Activated B cell treated with CpG ODN at 0.5 μM for 24 hours (primary cell): ENCODE measurements around the gene ENAH. TPM values are rescaled to one million over a fixed set of nuclear protein-coding genes. Genes with fewer than 3 reads are reported as not detected.

Experiments used
- ATAC-seq: fragments of 200-7000 bp; cut with Tn5 transposase; one replicate; pipeline ENCODE4 v1.10.0; 2021; ENCODE audit warnings: low read depth, mild to moderate bottlenecking, moderate library complexity
- CTCF ChIA-PET: fragments of 350-600 bp; sonication (Branson Sonifier 250); formaldehyde crosslinking; loops from one replicate; lab custom pipeline; 2021; ENCODE audit warnings: antibody characterized with exemption; lab: Charles Lee
- POLR2A ChIA-PET: fragments of 350-600 bp; sonication (Branson Sonifier 250); formaldehyde crosslinking; loops from one replicate; lab custom pipeline; 2021; ENCODE audit warnings: antibody characterized with exemption; lab: Charles Lee
- DNase-seq: peaks from one replicate; pipeline ENCODE4 v3.0.0; 2022
- H3K27ac Mint-ChIP-seq: one replicate; pipeline ENCODE4 v1.8.0; 2020; ENCODE audit warnings: mixed read lengths
- H3K27me3 Mint-ChIP-seq: one replicate; pipeline ENCODE4 v1.8.0; 2021; ENCODE audit warnings: mixed read lengths
- H3K36me3 Mint-ChIP-seq: one replicate; pipeline ENCODE4 v1.8.0; 2021; ENCODE audit warnings: low read depth, mixed read lengths
- H3K4me1 Mint-ChIP-seq: one replicate; pipeline ENCODE4 v1.8.0; 2021; ENCODE audit warnings: mixed read lengths
- H3K4me3 Mint-ChIP-seq: one replicate; pipeline ENCODE4 v1.8.0; 2020; ENCODE audit warnings: mild to moderate bottlenecking, mixed read lengths
- H3K9me3 Mint-ChIP-seq: one replicate; pipeline ENCODE4 v1.8.0; 2020; ENCODE audit warnings: mixed read lengths
- CTCF ChIP-seq: fragments of 200-600 bp; IDR thresholded peaks from one replicate; pipeline ENCODE4 v1.8.0; 2022; ENCODE audit warnings: antibody characterized with exemption, mild to moderate bottlenecking
- intact Hi-C: fragments of 100-400 bp; cut with micrococcal nuclease; formaldehyde crosslinking; loops from one replicate; pipeline ENCODE4 v1.15.1; 2024
- total RNA-seq: library from RNA; stranded (reverse); gene quantifications from 2 replicates; pipeline ENCODE4 v1.2.3, GENCODE V29; 2022

ENAH gene
- total RNA-seq, 1 donor from 2014 or later: 1.2 TPM

GRCh38 chr1:225493591-225494246, 159.2 kb downstream of the ENAH start:
- no peak for ATAC-seq
- H3K36me3 Mint-ChIP-seq: no peaks in the 10 kb centered on the region
- peaks cover 13% of the 10 kb centered on the region for H3K4me1 Mint-ChIP-seq
- no peak overlapping the region for H3K4me3 Mint-ChIP-seq
- CTCF ChIA-PET: interaction anchor here (1.4 kb wide), 1 partner anchor 19 kb away, joined by 4 read pairs; no protein-coding TSS in a partner anchor
- DNase-seq: no peak
- intact Hi-C loops: no loop called here
- POLR2A ChIA-PET: no interaction called here
- peaks cover 6% of the 10 kb centered on the region for H3K27me3 Mint-ChIP-seq
- no peak for TF ChIP-seq CTCF
- H3K27ac Mint-ChIP-seq: no peak overlapping the region
- H3K9me3 Mint-ChIP-seq: no peaks in the 10 kb centered on the region

- Mint-ChIP-seq H3K4me1 (no peaks in the 10 kb centered on the region), H3K27me3 (peaks cover 3% of the 10 kb centered on the region), H3K9me3 (no peaks in the 10 kb centered on the region), H3K4me3 (no peak overlapping the region), H3K27ac (no peak overlapping the region), H3K36me3 (no peaks in the 10 kb centered on the region)
- ChIA-PET POLR2A (no interaction called here), CTCF (interaction anchor here (0.9 kb wide), 1 partner anchor 490 kb away, joined by 3 read pairs; no protein-coding TSS in a partner anchor)
- no peak for TF ChIP-seq CTCF
- DNase-seq (no peak), ATAC-seq (no peak)
- intact Hi-C loops: no loop called here
Observed at GRCh38 chr1:225488676-225489075, 164.2 kb downstream of the ENAH start.

GRCh38 chr1:225486856-225487255, 166.1 kb downstream of the ENAH start:
- Mint-ChIP-seq H3K27me3 (no peaks in the 10 kb centered on the region), H3K4me1 (peaks cover 7% of the 10 kb centered on the region), H3K36me3 (no peaks in the 10 kb centered on the region), H3K4me3 (no peak overlapping the region), H3K9me3 (no peaks in the 10 kb centered on the region), H3K27ac (no peak overlapping the region)
- ChIA-PET CTCF (interaction anchor here (0.9 to 1.3 kb wide), 2 partner anchors 11 to 424 kb away, joined by 3 to 4 read pairs; no protein-coding TSS in a partner anchor), POLR2A (no interaction called here)
- intact Hi-C loops: no loop called here
- no peak for TF ChIP-seq CTCF
- DNase-seq: no peak
- ATAC-seq: no peak

GRCh38 chr1:225485991-225486530, 166.9 kb downstream of the ENAH start:
- ChIA-PET POLR2A (no interaction called here), CTCF (interaction anchor here (1.3 kb wide), 2 partner anchors 11 to 425 kb away, joined by 3 to 4 read pairs; no protein-coding TSS in a partner anchor)
- DNase-seq (no peak), ATAC-seq (no peak)
- Mint-ChIP-seq H3K4me1 (peaks cover 15% of the 10 kb centered on the region), H3K9me3 (no peaks in the 10 kb centered on the region), H3K27me3 (no peaks in the 10 kb centered on the region), H3K36me3 (no peaks in the 10 kb centered on the region), H3K27ac (no peak overlapping the region), H3K4me3 (no peak overlapping the region)
- intact Hi-C loops: no loop called here
- TF ChIP-seq CTCF: no peak

GRCh38 chr1:225485226-225485625, 167.7 kb downstream of the ENAH start:
- intact Hi-C loops: no loop called here
- TF ChIP-seq CTCF: no peak
- no peaks in the 10 kb centered on the region for H3K27me3 Mint-ChIP-seq
- ATAC-seq (no peak), DNase-seq (no peak)
- H3K36me3 Mint-ChIP-seq: no peaks in the 10 kb centered on the region
- no peak overlapping the region for H3K27ac Mint-ChIP-seq
- no peak overlapping the region for H3K4me3 Mint-ChIP-seq
- H3K9me3 Mint-ChIP-seq: no peaks in the 10 kb centered on the region
- ChIA-PET POLR2A (no interaction called here), CTCF (interaction anchor here (1.3 kb wide), 1 partner anchor 11 kb away, joined by 4 read pairs; no protein-coding TSS in a partner anchor)
- peaks cover 23% of the 10 kb centered on the region for H3K4me1 Mint-ChIP-seq
